ENCODE measurements around the gene TRIM71.

- TF ChIP-seq, protein P1, sequence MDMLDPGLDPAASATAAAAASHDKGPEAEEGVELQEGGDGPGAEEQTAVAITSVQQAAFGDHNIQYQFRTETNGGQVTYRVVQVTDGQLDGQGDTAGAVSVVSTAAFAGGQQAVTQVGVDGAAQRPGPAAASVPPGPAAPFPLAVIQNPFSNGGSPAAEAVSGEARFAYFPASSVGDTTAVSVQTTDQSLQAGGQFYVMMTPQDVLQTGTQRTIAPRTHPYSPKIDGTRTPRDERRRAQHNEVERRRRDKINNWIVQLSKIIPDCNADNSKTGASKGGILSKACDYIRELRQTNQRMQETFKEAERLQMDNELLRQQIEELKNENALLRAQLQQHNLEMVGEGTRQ (CRISPR knock-in tag; IDR thresholded peaks at IDR 0.05): no peak
- TF ChIP-seq, protein P2, sequence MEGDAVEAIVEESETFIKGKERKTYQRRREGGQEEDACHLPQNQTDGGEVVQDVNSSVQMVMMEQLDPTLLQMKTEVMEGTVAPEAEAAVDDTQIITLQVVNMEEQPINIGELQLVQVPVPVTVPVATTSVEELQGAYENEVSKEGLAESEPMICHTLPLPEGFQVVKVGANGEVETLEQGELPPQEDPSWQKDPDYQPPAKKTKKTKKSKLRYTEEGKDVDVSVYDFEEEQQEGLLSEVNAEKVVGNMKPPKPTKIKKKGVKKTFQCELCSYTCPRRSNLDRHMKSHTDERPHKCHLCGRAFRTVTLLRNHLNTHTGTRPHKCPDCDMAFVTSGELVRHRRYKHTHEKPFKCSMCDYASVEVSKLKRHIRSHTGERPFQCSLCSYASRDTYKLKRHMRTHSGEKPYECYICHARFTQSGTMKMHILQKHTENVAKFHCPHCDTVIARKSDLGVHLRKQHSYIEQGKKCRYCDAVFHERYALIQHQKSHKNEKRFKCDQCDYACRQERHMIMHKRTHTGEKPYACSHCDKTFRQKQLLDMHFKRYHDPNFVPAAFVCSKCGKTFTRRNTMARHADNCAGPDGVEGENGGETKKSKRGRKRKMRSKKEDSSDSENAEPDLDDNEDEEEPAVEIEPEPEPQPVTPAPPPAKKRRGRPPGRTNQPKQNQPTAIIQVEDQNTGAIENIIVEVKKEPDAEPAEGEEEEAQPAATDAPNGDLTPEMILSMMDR (IDR thresholded peaks at IDR 0.05): no peak
- no peak for TF ChIP-seq GTF2I (CRISPR knock-in tag; conservative IDR thresholded peaks at IDR 0.05)
- TF ChIP-seq, protein P3, sequence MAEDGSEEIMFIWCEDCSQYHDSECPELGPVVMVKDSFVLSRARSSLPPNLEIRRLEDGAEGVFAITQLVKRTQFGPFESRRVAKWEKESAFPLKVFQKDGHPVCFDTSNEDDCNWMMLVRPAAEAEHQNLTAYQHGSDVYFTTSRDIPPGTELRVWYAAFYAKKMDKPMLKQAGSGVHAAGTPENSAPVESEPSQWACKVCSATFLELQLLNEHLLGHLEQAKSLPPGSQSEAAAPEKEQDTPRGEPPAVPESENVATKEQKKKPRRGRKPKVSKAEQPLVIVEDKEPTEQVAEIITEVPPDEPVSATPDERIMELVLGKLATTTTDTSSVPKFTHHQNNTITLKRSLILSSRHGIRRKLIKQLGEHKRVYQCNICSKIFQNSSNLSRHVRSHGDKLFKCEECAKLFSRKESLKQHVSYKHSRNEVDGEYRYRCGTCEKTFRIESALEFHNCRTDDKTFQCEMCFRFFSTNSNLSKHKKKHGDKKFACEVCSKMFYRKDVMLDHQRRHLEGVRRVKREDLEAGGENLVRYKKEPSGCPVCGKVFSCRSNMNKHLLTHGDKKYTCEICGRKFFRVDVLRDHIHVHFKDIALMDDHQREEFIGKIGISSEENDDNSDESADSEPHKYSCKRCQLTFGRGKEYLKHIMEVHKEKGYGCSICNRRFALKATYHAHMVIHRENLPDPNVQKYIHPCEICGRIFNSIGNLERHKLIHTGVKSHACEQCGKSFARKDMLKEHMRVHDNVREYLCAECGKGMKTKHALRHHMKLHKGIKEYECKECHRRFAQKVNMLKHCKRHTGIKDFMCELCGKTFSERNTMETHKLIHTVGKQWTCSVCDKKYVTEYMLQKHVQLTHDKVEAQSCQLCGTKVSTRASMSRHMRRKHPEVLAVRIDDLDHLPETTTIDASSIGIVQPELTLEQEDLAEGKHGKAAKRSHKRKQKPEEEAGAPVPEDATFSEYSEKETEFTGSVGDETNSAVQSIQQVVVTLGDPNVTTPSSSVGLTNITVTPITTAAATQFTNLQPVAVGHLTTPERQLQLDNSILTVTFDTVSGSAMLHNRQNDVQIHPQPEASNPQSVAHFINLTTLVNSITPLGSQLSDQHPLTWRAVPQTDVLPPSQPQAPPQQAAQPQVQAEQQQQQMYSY (CRISPR knock-in tag; IDR thresholded peaks at IDR 0.05): no peak
- TF ChIP-seq CREB1 (CRISPR knock-in tag; IDR thresholded peaks at IDR 0.05): no peak
- TF ChIP-seq, protein P4, sequence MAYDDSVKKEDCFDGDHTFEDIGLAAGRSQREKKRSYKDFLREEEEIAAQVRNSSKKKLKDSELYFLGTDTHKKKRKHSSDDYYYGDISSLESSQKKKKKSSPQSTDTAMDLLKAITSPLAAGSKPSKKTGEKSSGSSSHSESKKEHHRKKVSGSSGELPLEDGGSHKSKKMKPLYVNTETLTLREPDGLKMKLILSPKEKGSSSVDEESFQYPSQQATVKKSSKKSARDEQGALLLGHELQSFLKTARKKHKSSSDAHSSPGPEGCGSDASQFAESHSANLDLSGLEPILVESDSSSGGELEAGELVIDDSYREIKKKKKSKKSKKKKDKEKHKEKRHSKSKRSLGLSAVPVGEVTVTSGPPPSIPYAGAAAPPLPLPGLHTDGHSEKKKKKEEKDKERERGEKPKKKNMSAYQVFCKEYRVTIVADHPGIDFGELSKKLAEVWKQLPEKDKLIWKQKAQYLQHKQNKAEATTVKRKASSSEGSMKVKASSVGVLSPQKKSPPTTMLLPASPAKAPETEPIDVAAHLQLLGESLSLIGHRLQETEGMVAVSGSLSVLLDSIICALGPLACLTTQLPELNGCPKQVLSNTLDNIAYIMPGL (CRISPR knock-in tag; IDR thresholded peaks at IDR 0.05): no peak
- TF ChIP-seq TP53 (CRISPR knock-in tag; IDR thresholded peaks at IDR 0.05): no peak
- no peak for TF ChIP-seq NFE2L1 (CRISPR knock-in tag; IDR thresholded peaks at IDR 0.05)
- TF ChIP-seq E2F1 (CRISPR knock-in tag; IDR thresholded peaks at IDR 0.05): no peak
- TF ChIP-seq, protein P5, sequence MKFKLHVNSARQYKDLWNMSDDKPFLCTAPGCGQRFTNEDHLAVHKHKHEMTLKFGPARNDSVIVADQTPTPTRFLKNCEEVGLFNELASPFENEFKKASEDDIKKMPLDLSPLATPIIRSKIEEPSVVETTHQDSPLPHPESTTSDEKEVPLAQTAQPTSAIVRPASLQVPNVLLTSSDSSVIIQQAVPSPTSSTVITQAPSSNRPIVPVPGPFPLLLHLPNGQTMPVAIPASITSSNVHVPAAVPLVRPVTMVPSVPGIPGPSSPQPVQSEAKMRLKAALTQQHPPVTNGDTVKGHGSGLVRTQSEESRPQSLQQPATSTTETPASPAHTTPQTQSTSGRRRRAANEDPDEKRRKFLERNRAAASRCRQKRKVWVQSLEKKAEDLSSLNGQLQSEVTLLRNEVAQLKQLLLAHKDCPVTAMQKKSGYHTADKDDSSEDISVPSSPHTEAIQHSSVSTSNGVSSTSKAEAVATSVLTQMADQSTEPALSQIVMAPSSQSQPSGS (CRISPR knock-in tag; IDR thresholded peaks at IDR 0.05; ENCODE audit: borderline replicate concordance, low read depth): no peak
Observed at GRCh38 chr3:32888739-32889138, 70.9 kb downstream of the TRIM71 start.
